GM19328 (cell line): ENCODE data around the gene CCIN.

Experiments used
- ATAC-seq: cut with Tn5 transposase; IDR thresholded peaks from one replicate; pipeline ENCODE4 v1.9.1; 2021; ENCODE audit warnings: mild to moderate bottlenecking, moderate library complexity; ENCODE audit not compliant: unreplicated experiment

Gene CCIN

DNA sequence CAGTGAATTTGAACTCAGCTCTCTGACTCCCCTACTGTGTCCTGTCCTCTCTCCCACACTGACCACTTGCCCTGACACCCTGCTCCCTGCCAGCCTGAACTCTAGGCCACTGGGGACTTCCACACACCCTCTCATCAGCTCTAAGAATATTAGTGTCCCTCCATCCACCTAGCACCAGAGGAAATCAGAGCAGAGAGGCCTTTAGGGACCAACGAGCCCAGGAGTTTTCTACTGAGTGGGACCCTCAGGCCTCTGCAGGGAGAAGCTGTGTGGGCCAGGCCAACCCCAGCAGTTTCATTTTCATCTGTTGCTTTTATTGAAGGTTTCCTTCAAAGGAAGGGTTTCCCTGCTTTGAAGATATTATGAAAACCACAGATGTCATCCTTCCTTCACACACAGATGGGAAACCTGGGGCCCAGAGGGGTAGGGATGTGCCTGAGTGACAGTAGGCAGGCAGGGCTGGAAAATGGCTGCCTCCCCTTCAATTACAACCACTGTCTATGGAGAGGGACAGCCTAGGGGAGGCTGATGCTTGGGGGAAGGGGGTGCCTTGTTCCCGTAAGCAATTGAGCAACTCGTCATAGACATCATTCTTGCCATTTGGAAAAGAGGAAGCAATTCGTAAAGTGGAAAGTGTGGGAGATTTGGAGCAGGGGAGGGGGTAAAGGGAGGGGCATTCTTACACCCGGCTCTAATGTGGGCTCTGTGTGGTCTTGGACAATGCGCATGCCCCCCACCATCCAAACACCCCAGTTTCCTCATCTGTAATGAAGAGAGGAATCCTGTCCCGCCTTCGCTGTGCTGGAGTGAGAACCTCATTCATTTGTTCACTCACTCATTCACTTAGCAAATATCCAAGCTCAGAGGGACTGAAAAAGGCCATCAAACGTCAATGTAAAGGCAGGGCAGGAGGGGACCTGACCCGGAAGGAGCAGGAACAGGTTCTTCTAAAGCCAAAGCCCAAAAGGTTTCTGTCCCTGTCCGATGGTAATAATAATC, 28.8 kb upstream of the CCIN start:
- no peak for ATAC-seq

DNA sequence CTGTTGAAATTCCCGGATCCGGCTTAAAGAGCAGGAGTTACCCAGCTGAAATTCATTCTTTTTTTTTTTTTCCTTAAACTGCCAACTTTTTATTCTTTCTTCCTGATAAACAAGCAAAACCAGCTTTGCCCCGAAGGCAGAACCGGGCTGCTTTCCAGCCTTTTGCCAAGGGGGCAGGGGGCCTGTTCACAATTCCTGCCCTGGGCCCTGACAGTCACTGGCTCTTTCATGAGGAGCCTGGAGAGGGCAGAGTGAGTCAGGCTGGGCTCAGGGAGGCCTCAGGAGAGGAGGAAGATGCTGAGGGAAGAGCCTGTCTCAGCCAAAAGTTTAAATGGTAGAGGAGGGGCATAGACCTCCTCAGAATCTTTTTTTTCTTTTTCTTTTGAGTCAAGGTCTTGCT, 27.9 kb upstream of the CCIN start:
- no peak for ATAC-seq

DNA sequence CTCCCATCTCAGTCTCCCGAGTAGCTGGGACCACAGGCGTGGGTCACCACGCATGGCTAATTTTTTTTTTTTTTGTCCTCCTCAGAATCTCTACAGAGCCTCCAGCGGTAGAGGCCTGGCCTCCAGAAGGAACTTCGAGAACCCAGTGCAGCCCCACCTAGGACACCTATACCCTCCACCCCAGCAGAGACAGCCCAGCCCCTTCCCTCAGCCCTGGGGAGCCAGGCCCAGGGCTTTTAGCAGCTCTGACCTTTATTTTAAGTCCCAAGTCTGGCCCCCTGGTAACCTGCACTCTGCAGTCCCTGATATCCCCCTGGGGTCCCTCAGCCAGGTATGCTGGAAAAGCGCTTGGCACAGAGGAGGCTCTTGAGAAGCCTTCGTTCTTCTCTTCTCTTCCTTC, 27.4 kb upstream of the CCIN start:
- ATAC-seq = no peak

DNA sequence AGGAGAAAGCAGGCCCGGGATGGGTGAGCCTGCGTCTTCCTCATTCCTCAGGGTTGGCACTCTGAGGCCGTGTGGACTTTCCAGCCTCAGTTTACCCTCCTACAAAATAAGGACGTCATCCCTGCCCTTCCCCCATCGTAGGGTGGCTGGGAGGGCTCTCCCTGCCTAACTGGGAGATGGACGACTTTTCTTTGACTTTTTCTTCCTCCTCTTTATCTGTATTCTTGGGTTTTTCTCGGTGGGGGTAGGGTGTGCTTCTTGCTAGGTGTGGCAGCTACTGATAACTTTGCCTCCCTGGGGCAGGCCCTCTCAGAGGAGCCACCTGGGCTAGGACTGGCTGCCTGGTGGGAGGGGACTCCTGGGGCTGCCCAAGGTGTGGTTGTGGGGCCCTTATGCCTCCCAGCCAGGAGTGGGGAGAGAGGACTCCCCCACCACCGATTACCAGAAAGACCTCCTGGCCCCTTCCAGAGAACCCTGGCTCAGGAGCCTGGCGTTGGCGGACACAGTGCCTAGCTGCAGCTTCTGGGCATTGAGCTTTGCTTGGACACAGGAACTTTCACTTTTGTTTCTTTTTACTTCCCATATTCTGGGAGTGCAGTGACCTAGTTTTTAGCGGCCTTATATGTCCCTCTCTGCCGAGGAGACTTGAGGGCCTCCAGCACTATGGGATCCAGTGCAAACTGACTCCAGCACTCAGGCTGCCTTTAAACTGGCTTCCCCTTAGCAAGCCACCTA, 26.5 kb upstream of the CCIN start:
- no peak for ATAC-seq

DNA sequence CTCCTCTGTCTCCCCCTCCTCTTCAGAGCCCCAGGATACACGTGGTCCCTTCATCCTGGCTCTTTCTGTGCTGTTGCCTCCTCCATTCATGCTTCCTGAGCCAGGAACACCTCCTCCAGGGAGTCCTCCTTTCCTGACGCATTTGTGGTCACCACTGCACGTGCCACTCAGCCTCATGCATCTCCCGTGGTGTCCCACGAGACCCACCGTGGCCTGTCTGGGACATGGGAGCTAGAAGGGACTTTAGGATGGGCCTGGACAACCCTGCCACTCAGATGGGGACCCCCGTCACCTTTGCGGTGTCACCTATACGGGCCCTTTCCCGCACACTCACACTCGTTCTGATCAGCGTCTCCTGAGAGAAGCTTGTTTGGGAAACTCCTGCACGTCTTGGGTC, 25.9 kb upstream of the CCIN start:
- ATAC-seq = no peak

DNA sequence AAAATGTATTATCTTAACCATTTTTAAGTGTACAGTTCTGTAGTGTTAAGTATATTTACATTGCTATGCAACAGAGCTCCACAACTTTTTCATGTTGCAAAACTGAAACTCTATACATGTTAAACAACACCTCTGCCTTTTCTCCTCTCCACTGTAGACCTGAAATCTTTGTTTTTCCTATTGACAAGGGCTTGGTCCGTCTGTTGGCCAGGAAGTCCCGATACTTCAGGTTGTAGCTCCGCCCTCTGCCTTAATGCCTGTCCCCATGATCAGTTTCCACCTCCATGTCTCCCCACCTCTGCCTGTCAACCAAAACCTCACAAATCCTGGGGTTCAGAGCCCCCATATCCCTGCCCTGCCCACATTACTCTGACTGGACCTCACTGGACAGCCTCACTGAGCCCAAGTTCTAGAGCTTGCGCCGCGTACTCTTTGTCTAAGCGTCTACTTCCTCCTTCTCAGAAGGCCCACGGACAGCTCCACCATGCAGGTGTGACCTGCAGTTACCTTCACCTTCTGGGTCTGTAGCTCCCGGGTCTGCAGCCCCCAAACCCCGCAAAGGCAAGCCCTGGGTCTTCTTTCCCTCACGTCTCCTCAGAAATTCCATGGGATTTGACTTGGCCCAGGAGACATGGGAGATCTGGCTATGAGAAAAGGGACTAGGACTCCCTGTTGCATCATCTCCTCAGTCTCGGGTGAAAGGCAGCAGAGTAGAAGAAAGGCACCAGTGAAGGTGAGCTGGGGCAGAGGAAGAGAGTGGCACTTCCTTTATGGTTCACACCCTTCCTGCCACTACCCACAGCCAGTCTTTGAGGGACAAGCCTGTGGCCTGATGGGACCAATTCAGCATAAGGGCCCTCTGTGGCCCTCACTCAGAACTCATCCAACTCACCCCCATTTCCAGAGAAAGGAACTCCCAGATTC, 24.6 kb upstream of the CCIN start:
- no peak for ATAC-seq

DNA sequence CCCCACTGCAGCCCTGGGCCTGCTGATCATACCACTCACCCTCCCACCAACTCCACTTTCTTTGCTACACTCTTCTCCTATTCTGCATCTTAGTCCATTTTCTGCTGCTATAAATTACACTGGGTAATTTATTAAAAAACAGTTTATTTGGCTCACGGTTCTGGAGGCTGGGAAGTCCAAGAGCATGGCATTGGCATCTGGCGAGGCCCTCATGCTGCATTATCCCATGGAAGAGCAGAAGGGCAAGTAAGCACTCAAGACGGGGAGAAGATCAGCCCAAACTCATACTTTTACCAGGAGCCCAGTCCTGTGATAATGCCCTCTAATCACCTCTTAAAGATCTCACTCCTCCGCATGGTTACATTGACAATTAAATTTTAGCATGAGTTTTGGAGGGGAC, 23.2 kb upstream of the CCIN start:
- ATAC-seq = no peak

DNA sequence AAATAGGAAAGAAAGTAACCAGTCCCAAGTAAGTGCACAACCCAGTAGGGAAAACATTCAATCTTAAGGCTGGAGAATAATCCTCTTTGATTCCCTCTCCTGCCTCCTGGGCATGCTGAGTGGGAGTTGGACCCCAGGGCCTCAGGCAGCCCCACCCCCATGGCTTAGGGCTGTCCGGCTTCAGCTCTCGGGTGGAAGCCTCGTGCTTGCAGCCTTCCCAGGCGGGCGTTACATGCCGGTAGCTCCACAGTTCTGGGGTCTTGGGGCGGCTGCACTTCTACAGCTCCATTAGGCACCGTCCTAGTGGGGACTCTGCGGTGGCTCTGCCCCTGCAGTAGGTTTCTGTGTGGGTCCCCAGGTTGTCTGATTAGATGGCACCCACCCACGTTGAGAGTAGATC, 22.5 kb upstream of the CCIN start:
- no peak for ATAC-seq

DNA sequence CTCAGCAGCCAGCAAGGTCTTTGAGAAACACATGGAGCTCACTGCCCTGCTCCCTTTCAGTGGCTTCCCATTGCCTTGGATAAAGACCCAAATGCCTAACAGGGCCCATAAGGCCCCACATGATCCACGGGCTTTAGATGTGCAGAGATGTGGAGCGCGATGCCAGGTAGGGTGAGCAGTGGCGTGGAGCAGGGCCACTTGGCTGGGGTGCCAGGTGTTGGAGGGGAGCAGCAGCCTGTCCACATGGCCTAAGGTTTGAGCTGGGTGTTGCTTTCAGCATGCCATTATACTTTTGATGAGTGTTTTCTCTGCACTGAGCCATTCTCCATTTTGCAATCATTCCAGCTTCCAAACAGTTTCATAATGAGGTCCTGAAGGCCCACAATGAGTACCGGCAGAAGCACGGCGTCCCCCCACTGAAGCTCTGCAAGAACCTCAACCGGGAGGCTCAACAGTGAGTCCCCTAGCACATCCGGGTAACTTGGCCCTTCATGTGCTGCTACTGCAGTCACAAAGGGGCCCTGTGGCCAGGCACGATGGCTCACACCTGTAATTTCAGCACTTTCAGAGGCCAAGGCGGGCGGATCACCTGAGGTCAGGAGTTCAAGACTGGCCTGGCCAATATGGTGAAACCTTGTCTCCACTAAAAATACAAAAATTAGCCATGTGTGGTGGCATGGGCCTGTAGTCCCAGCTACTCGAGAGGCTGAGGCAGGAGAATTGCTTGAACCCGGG, 21.6 kb upstream of the CCIN start:
- ATAC-seq = no peak

DNA sequence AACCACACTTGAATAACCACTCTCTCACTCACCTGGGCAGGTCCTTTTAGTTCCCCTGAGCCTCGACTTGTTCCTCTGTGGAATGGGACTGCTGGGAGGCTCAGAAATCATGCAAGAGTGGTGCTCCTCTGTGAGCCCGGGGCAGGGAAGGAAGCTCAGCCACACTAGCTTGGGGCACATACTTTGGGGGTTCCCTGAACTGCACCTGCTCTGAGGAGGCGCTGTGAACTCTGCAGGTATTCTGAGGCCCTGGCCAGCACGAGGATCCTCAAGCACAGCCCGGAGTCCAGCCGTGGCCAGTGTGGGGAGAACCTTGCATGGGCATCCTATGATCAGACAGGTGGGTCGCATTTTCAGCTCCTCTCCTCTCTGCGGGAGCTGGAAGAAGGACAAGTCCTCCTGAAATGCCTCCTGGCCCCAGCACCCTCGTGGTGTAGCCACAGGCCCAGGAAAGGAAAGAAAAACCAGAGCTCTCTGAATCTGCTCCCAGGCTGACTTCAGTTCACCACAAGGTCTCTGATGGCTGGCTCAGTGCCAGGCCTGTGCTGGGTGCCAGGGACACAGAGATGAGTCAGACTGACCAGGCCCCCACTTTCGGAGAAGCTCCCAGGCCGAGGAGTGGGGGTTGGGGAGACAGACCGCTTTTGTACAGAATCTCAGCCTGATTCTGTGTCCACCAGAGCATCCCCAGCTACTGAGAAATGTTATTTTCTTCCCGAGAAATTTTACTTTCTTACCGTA, 20.7 kb upstream of the CCIN start:
- ATAC-seq = no peak

DNA sequence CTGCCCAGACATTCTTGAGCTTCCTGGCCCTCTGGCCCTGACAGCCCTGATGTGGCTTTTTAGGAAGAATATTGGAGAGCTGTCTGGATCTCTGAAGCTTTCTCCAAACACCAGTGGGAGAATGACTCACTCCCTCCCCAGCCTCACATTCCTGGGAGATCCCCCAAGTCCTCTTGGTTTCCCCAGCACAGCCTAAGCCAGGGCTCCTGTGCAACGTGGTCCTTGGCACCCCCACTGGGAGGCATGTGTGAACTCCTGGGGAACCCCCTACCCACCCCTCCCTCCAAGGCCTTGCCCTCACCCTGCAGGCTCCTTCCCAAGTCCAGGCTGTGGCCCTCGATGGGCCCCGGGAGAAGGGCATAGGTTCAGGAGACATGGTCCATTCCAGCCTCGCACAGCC, 20.0 kb upstream of the CCIN start:
- no peak for ATAC-seq

DNA sequence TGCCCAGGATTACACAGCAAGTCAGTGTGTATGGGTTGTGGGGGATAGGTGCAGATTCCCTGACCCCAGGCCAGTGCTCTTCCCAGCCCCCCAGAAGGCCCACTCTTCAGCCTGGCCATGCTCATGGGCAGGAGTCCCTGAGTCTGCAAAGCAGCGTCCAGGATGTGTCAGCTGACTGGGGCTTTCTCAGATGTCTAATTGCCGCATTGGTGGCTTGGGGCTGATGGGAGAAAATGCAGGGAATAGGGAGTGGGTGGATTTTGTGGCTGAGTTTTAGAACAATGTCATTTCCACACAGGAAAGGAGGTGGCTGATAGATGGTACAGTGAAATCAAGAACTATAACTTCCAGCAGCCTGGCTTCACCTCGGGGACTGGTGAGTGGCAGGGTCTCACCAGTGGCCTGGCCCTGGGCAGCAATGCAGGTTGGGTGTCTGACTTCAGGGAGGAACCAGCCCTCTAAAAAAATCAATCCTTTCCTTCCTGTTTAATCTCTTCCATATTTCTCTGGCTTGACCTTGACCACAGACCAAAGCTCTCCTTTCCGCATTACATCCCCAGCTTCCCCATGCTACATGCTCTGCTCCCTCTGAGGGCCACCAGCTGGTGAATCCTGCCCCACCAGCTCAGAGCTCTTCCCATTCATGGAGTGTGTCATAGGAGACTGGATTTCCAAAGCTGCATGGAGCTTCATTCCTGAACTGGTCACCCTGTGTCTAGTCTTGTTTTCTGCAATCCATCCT, 18.4 kb upstream of the CCIN start:
- ATAC-seq = no peak

DNA sequence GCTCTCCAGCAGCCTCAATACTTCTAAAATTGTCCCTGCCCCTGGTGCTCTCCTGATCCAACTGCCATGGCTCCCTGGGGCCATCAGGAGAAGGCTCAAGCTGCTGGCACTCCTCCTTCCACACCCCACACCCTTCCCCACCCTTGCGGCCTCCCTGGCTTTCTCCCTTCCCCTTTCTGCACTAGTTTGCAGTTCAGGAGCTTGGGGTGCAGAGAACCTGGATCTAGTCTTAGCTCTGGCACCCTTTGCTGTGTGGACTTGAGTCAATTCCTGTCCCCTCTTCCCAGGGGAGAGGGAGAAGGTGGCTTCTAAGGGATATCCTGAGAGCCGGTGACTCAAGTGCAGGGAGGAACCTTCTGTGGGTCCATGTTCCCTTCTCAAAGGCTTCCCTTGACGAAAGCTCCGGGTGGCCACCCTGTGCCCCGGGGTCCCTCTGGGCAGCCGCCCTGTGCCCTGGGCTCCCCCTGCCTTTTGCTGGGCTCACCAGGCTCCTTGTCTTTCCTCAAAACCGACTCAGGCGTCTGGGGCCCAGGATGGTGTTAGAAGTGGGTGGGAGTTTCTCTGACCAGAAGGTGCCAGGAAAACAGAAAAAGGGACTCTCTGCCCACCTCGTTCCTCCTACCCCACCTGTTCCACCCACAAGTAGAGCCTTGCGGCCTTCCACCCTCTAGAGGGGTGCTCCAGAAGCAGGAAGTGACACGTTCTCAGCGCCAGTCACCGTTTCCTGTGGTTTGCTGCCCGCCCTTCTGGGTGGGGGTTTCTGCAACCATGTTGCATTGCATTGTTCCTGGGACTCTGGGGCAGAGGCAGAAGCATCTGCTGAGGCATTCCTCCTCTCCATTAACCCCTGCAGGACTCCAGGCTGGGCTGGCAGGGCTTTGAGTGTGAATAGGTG, 17.6 kb upstream of the CCIN start:
- ATAC-seq = peak; percentile 81

DNA sequence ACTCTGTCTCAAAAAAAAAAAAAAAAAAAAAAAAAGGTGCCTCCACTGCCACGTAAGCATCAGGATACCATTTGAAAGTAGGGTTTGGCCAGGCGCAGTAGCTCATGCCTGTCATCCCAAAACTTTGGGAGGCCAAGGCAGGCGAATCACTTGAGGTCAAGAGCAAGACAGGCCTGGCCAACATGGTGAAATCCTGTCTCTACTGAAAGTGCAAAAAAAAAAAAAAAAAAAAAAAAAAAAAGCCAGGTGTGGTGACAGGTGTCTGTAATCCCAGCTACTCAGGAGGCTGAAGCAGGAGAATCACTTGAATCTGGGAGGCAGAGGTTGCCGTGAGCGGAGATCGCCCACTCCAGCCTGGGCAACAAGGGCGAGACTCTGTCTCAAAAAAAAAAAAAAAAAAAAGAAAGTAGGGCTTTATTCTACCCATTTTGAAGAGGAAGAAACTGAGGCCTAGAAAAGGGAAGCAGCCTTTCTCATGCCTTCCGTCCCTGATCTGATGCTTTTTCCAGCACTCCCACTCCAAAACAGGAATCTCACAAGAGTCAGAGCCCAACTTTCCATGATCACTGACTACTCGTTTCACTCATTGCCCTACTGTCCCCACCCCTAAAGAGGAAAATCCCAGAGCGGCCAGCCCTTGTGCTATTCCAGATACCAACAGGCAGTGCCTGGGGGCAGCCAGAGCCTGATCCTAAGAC, 16.3 kb upstream of the CCIN start:
- no peak for ATAC-seq

DNA sequence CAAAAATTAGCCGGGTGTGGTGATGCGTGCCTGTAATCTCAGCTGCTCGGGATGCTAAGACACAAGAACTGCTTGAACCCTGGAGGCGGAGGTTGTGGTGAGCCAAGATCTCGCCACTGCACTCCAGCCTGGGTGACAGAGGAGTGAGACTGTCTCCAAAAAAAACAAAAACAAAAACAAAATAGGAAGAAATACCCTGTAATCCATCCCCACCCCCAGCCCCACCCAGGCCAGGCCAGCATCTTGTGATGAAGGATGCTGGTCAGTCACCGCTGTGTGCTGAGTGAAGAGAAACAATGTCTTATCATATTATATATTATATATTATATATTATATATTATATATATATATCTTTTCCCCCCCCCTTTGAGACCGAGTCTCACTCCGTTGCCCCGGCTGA, 15.4 kb upstream of the CCIN start:
- no peak for ATAC-seq

DNA sequence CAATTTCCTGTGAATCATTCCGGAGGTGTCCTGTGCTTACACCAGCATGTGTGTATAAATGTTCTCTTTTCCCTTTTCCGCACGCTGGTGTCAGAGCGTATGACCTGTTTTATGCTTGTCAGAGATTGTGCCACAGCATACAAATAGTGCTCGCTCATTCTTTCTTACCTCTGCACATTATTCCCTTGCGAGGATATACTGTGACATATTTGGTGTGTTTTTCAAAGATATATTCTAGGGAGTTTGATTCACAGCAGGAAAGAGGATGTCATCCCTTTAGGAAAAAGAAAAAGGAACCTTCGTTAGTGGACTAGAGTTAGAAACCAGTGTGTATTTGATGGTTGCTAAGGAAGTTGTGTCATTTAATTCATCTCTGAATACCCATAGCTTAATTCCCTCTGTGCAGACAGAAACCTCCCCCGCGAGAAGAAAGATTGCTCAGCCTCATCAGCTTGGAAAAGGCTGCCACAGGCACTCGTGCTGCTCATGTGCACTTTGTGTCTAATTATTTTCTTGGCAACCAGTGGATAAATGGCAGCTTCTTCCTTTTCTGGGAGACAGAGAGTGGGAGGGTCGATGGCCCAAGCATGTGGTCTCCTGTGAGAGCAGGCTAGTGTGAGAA, 14.7 kb upstream of the CCIN start:
- no peak for ATAC-seq

DNA sequence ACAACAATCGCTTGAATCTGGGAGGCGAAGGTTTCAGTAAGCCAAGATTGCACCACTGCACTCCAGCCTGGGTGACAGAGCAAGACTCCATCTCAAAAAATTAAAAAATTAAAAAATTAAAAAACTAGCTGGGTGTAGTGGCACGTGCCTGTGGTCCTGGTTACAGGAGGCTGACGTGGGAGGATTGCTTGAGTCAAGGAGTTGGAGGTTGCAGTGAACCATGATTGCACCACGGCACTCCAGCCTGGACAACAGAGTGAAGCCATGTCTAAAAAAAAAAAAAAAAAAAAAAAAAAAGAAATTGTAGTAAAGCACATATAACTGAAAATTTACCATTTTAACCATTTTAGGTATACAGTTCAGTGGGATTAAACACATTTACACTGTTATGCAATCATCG, 13.1 kb upstream of the CCIN start:
- no peak for ATAC-seq
